HCT116 (cell line): ENCODE results near the gene UBE2V1. TPM values are rescaled to one million over a fixed set of nuclear protein-coding genes. Genes with fewer than 3 reads are reported as not detected.
"Not testable (repeated sequence)": the region's sequence is repeated elsewhere in the genome, so short reads cannot be mapped to it uniquely, and the experiment has no call there.

Experiments
- ATAC-seq: fragments of 200-7000 bp; cut with Tn5 transposase; 2 replicates; pipeline ENCODE4 v1.9.1; 2020; ENCODE audit warnings: mild to moderate bottlenecking, moderate library complexity
- Bru-seq: library from RNA; stranded (reverse); fragments of 400-500 nt; gene quantifications from one replicate; lab custom pipeline; 2021; lab: Mats Ljungman, UMichigan
- BruChase-seq, 2 experiments: library from RNA; stranded (reverse); fragments of 400-500 nt; gene quantifications; one replicate each; lab custom pipeline; 2021; lab: Mats Ljungman, UMichigan
- BruUV-seq: library from RNA; stranded (reverse); fragments of 400-500 nt; replicated peaks from 2 replicates; lab custom pipeline; 2021; lab: Mats Ljungman, UMichigan
- CTCF ChIA-PET: fragments of 300-600 bp; sonication (Branson Sonifier 250); formaldehyde crosslinking; loops from one replicate; lab custom pipeline; 2021; ENCODE audit warnings: antibody characterized with exemption; lab: Charles Lee
- POLR2A ChIA-PET: fragments of 300-600, 350-600 bp; sonication (Branson Sonifier 250); formaldehyde crosslinking; loops from one replicate; lab custom pipeline; 2021; ENCODE audit warnings: antibody characterized with exemption; lab: Charles Lee
- RAD21 ChIA-PET, 2 experiments: fragments of 300-600 bp; sonication (Branson Sonifier 250); formaldehyde crosslinking; loops; one replicate each; lab custom pipeline; 2023; ENCODE audit warnings: low total read pairs in 2 of 2; ENCODE audit not compliant: uncharacterized antibody in 2 of 2, unreplicated experiment in 2 of 2, low non-redundant PET in 1 of 2; lab: Charles Lee
- DNase-seq: peaks from one replicate; pipeline ENCODE4 v3.0.0-alpha.2; 2010; ENCODE audit warnings: low read depth, low spot score
- H2AFZ ChIP-seq: fragments of 200-600 bp; shearing (Covaris generic), sonication (generic); 2 replicates; pipeline ENCODE4 v1.6.1; 2017; ENCODE audit warnings: low read depth, mixed run types, mixed read lengths, antibody characterized with exemption, low read length; ENCODE audit not compliant: poor library complexity, severe bottlenecking
- H3K27ac ChIP-seq: 2 replicates; pipeline ENCODE4 v1.5.1; 2012; ENCODE audit warnings: low read depth, low read length
- H3K27me3 ChIP-seq: fragments of 200-600 bp; sonication (generic); 2 replicates; pipeline ENCODE4 v1.6.1; 2016; ENCODE audit warnings: mixed run types, low read length, mixed read lengths; ENCODE audit not compliant: insufficient read depth
- H3K36me3 ChIP-seq, 2 experiments: fragments of 200-500 bp in 1 of 2; fragments of 200-600 bp in 1 of 2; sonication (Bioruptor generic) in 1 of 2; sonication (generic) in 1 of 2; 2 replicates each; pipeline versions ENCODE4 v1.5.1 to v1.6.1; 2014 to 2016; ENCODE audit warnings: low read length in 2 of 2, inconsistent platforms in 1 of 2, mixed read lengths in 1 of 2, mixed run types in 1 of 2; ENCODE audit not compliant: insufficient read depth in 2 of 2, control insufficient read depth in 1 of 2
- H3K4me1 ChIP-seq, 2 experiments: fragments of 200-600 bp in 1 of 2; sonication (generic) in 1 of 2; 2 replicates each; pipeline versions ENCODE4 v1.5.1 to v1.6.1; 2012 to 2017; ENCODE audit warnings: low read length in 2 of 2, inconsistent platforms in 1 of 2, mild to moderate bottlenecking in 1 of 2, mixed read lengths in 1 of 2, mixed run types in 1 of 2, moderate library complexity in 1 of 2; ENCODE audit not compliant: insufficient read depth in 2 of 2, control insufficient read depth in 1 of 2
- H3K4me2 ChIP-seq: fragments of 200-600 bp; sonication (generic); 2 replicates; pipeline ENCODE4 v1.6.1; 2017; ENCODE audit warnings: mixed run types, low read length, mixed read lengths
- H3K4me3 ChIP-seq, 2 experiments: fragments of 200-600 bp in 1 of 2; sonication (generic) in 1 of 2; replicated peaks in 1 of 2; 2 replicates each; pipeline ENCODE4 v1.5.1; 2011 to 2016; ENCODE audit warnings: low read length in 2 of 2, control low read depth in 1 of 2, low read depth in 1 of 2, mild to moderate bottlenecking in 1 of 2, mixed read lengths in 1 of 2, mixed run types in 1 of 2
- H3K79me2 ChIP-seq: fragments of 200-600 bp; sonication (generic); 2 replicates; pipeline ENCODE4 v1.6.1; 2017; ENCODE audit warnings: mild to moderate bottlenecking, mixed run types, low read length, moderate library complexity, mixed read lengths; ENCODE audit not compliant: insufficient read depth
- H3K9ac ChIP-seq: fragments of 200-600 bp; sonication (generic); 2 replicates; pipeline ENCODE4 v1.6.1; 2016; ENCODE audit warnings: low read length, mixed read lengths
- H3K9me2 ChIP-seq: fragments of 200-600 bp; sonication (generic), shearing (Covaris generic); 2 replicates; pipeline ENCODE4 v1.6.1; 2017; ENCODE audit warnings: mixed run types, mild to moderate bottlenecking, moderate library complexity; ENCODE audit not compliant: insufficient read depth
- H3K9me3 ChIP-seq, 2 experiments: fragments of 200-500 bp in 1 of 2; fragments of 200-600 bp in 1 of 2; sonication (Bioruptor generic) in 1 of 2; sonication (generic) in 1 of 2; 2 replicates each; pipeline ENCODE4 v1.6.1; 2014 to 2017; ENCODE audit warnings: low read length in 2 of 2, mixed read lengths in 2 of 2, inconsistent platforms in 1 of 2, low read depth in 1 of 2, mild to moderate bottlenecking in 1 of 2, mixed run types in 1 of 2, moderate library complexity in 1 of 2; ENCODE audit not compliant: control insufficient read depth in 1 of 2, insufficient read depth in 1 of 2
- H4K20me1 ChIP-seq: fragments of 200-600 bp; sonication (generic), shearing (Covaris generic); 2 replicates; pipeline ENCODE4 v1.6.1; 2017; ENCODE audit warnings: mixed run types, mild to moderate bottlenecking, moderate library complexity; ENCODE audit not compliant: insufficient read depth
- CBX3 ChIP-seq: IDR thresholded peaks from 2 replicates; pipeline ENCODE4 v1.6.1; 2012; ENCODE audit warnings: low read depth
- EZH2 ChIP-seq: fragments of 200-600 bp; sonication (generic); IDR thresholded peaks from 2 replicates; pipeline ENCODE4 v1.6.1; 2017; ENCODE audit warnings: antibody characterized with exemption, mixed run types
- FOSL1 ChIP-seq: IDR thresholded peaks from 2 replicates; pipeline ENCODE4 v1.6.1; 2012; ENCODE audit warnings: low read depth
- MAX ChIP-seq: IDR thresholded peaks from 2 replicates; pipeline ENCODE4 v1.6.1; 2012
- POLR2A ChIP-seq: IDR thresholded peaks from 2 replicates; pipeline ENCODE4 v1.7.0; 2011; ENCODE audit warnings: borderline replicate concordance; ENCODE audit not compliant: insufficient read depth, insufficient read length; ENCODE audit errors: extremely low read depth
- POLR2AphosphoS5 ChIP-seq: IDR thresholded peaks from 2 replicates; pipeline ENCODE4 v1.6.1; 2011; ENCODE audit warnings: mild to moderate bottlenecking, low read depth, low read length, moderate library complexity
- SIN3A ChIP-seq: IDR thresholded peaks from 2 replicates; pipeline ENCODE4 v1.6.1; 2012; ENCODE audit warnings: low read depth
- SRF ChIP-seq: IDR thresholded peaks from 2 replicates; pipeline ENCODE4 v1.6.1; 2012; ENCODE audit warnings: low read depth
- TCF7L2 ChIP-seq: IDR thresholded peaks from 2 replicates; pipeline ENCODE4 v1.7.0; 2011; ENCODE audit warnings: borderline replicate concordance, inconsistent platforms; ENCODE audit not compliant: insufficient read depth, insufficient read length; ENCODE audit errors: extremely low read depth
- YY1 ChIP-seq: IDR thresholded peaks from 2 replicates; pipeline ENCODE4 v1.6.1; 2011; ENCODE audit warnings: low read length, low read depth, moderate library complexity, mild to moderate bottlenecking; ENCODE audit not compliant: insufficient replicate concordance; ENCODE audit errors: extremely low read depth
- ZFX ChIP-seq: fragments of 450-650 bp; IDR thresholded peaks from 2 replicates; pipeline ENCODE4 v1.6.1; 2017
- intact Hi-C: fragments of 100-400 bp; cut with micrococcal nuclease; formaldehyde crosslinking; loops from 2 replicates; pipeline ENCODE4 v1.10.0; 2022
- long read RNA-seq: library from polyadenylated mRNA; unstranded; transcript quantifications from one replicate; pipeline ENCODE4 v2.0.0, GENCODE V29; 2021; ENCODE audit not compliant: unreplicated experiment
- polyA plus RNA-seq: library from polyadenylated mRNA; unstranded; fragments of >200 nt; gene quantifications from 2 replicates; pipeline ENCODE4 v1.2.1, GENCODE V29; 2012; ENCODE audit warnings: missing spikeins
- total RNA-seq: library from RNA; stranded (reverse); gene quantifications from one replicate; pipeline ENCODE4 v1.2.1, GENCODE V29; 2021; ENCODE audit not compliant: unreplicated experiment
- TF ChIP-seq, protein P1 (sequence below), 3 experiments: fragments of 200-600 bp in 1 of 3; sonication (generic) in 1 of 3; IDR thresholded peaks in 2 of 3; conservative IDR thresholded peaks in 1 of 3; 2 replicates each; pipeline ENCODE4 v1.5.1; 2012 to 2017; ENCODE audit warnings: low read depth in 2 of 3, low read length in 2 of 3, antibody characterized with exemption in 1 of 3, borderline replicate concordance in 1 of 3, control low read depth in 1 of 3, mild to moderate bottlenecking in 1 of 3, mixed read lengths in 1 of 3, mixed run types in 1 of 3, moderate library complexity in 1 of 3; ENCODE audit not compliant: insufficient read depth in 1 of 3

Gene UBE2V1
- total RNA-seq: 114 TPM
- 69.3 and 94.4 TPM in 2 replicates for polyA plus RNA-seq
- Bru-seq, nascent RNA: percentile 91 among the genes with signal in this experiment
- percentile 92 among the genes with signal in this experiment for BruChase-seq, experiment 1, labeled RNA remaining after a 6-hour chase
- BruChase-seq, experiment 2, labeled RNA remaining after a 2-hour chase: percentile 91 among the genes with signal in this experiment
- long read RNA-seq, transcript UBE2V1-203 (4 exons, 2,133 nt): major isoform, 142 of 160 reads
- long read RNA-seq, transcript UBE2V1-205 (3 exons, 1,983 nt): minor isoform, 7 of 160 reads
- long read RNA-seq, partial matches to known transcripts: 2 of 160 reads
- long read RNA-seq, other reads (novel, unspliced or antisense): 6 of 160 reads

GRCh38 chr20:50112512-50113419 lies at the start of gene UBE2V1:
UBE2V1 (minus strand) TSS chr20:50113150; CDS start chr20:50113128, 22 bp downstream.
- RAD21 ChIA-PET: no interaction called here
- POLR2A ChIA-PET: interaction anchor here (1.5 kb wide), 1 partner anchor 53 kb away, joined by 4 read pairs; no protein-coding TSS in a partner anchor
- H3K27ac ChIP-seq: peak within 1 kb of the TSS; percentile 70
- TF ChIP-seq TCF7L2 (peak; percentile 45), POLR2A (peak; percentile 83), POLR2AphosphoS5 (peak; percentile 85), FOSL1 (no peak), MAX (peak; percentile 29; the same call in 1 of the 2 replicates), SIN3A (peak; percentile 77), CBX3 (no peak), ZFX (peak; percentile 89), YY1 (peak; percentile 90), EZH2 (no peak), SRF (no peak)
- TF ChIP-seq, protein P1, sequence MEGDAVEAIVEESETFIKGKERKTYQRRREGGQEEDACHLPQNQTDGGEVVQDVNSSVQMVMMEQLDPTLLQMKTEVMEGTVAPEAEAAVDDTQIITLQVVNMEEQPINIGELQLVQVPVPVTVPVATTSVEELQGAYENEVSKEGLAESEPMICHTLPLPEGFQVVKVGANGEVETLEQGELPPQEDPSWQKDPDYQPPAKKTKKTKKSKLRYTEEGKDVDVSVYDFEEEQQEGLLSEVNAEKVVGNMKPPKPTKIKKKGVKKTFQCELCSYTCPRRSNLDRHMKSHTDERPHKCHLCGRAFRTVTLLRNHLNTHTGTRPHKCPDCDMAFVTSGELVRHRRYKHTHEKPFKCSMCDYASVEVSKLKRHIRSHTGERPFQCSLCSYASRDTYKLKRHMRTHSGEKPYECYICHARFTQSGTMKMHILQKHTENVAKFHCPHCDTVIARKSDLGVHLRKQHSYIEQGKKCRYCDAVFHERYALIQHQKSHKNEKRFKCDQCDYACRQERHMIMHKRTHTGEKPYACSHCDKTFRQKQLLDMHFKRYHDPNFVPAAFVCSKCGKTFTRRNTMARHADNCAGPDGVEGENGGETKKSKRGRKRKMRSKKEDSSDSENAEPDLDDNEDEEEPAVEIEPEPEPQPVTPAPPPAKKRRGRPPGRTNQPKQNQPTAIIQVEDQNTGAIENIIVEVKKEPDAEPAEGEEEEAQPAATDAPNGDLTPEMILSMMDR (IDR thresholded peaks at IDR 0.05 in 2 of 3, conservative IDR thresholded peaks at IDR 0.05 in 1 of 3; ENCODE audit: borderline replicate concordance in 1 of 3, insufficient read depth in 1 of 3, low read depth in 2 of 3, low read length in 2 of 3): peak in 2 of 3 experiments; percentile 35 to 51; a peak in 3 of 6 replicates
- TF ChIP-seq, all 23 proteins: peak for 8
- Histone ChIP-seq H3K4me3 (peak within 1 kb of the TSS; percentile 87 to 90), H3K79me2 (peaks cover 52% of the 10 kb centered on the region), H3K36me3 (peaks cover under 1 to 5% of the 10 kb centered on the region in 2 experiments; a peak in 2 of 4 replicates), H2AFZ (no peak within 1 kb of the TSS), H3K4me1 (peaks cover 44 to 69% of the 10 kb centered on the region in 2 experiments), H3K9me3 (no peaks in the 10 kb centered on the region), H3K4me2 (peak within 1 kb of the TSS; percentile 83), H3K9ac (peak within 1 kb of the TSS; percentile 95), H3K27me3 (no peaks in the 10 kb centered on the region), H3K9me2 (no peaks in the 10 kb centered on the region), H4K20me1 (peaks cover 9% of the 10 kb centered on the region; the same call in 1 of the 2 replicates)
- CTCF ChIA-PET: no interaction called here
- BruUV-seq: no TSS peak
- ATAC-seq: peak; percentile 85
- DNase-seq: peak; percentile 58
- intact Hi-C loops: no loop called here

DNA sequence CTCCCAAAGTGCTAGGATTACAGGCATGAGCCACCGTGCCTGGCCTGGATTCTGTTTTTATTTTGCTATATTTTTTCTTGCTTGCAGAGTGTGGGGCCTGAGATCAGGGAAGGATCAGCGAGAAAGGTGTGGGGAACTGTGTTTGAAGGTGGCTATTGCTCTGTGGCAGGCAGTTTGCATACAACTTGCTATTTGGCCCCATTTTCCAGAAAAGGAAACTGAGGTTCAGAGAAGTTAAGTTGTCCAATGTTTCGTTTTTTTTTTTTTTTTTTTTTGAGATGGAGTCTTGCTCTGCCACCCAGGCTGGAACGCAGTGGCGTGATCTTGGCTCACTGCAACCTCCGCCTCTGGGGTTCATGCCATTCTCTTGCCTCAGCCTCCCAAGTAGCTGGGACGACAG lies 48.5 kb upstream of the UBE2V1 start:
- peaks cover 32 to 52% of the 10 kb centered on the region in 2 experiments for H3K4me1 ChIP-seq
- H4K20me1 ChIP-seq, H3K79me2 ChIP-seq, H3K9me2 ChIP-seq, H3K27ac ChIP-seq, H3K27me3 ChIP-seq, H2AFZ ChIP-seq, H3K9ac ChIP-seq, BruUV-seq, ATAC-seq, H3K4me3 ChIP-seq, intact Hi-C loops, H3K36me3 ChIP-seq, H3K9me3 ChIP-seq, RAD21 ChIA-PET, H3K4me2 ChIP-seq, DNase-seq: not testable (repeated sequence)
- CTCF ChIA-PET: interaction anchor here (0.7 kb wide), 1 partner anchor 183 kb away, joined by 3 read pairs; no protein-coding TSS in a partner anchor
- POLR2A ChIA-PET: interaction anchor here (1.2 to 1.6 kb wide), 2 partner anchors 8 to 9 kb away, joined by 3 to 5 read pairs; partner anchors contain the start of gene PEDS1
